Measurements from ENCODE around the gene HDAC4.
"Not testable (repeated sequence)": the region's sequence is repeated elsewhere in the genome, so short reads cannot be mapped to it uniquely, and the experiment has no call there.

HDAC4 gene

DNA sequence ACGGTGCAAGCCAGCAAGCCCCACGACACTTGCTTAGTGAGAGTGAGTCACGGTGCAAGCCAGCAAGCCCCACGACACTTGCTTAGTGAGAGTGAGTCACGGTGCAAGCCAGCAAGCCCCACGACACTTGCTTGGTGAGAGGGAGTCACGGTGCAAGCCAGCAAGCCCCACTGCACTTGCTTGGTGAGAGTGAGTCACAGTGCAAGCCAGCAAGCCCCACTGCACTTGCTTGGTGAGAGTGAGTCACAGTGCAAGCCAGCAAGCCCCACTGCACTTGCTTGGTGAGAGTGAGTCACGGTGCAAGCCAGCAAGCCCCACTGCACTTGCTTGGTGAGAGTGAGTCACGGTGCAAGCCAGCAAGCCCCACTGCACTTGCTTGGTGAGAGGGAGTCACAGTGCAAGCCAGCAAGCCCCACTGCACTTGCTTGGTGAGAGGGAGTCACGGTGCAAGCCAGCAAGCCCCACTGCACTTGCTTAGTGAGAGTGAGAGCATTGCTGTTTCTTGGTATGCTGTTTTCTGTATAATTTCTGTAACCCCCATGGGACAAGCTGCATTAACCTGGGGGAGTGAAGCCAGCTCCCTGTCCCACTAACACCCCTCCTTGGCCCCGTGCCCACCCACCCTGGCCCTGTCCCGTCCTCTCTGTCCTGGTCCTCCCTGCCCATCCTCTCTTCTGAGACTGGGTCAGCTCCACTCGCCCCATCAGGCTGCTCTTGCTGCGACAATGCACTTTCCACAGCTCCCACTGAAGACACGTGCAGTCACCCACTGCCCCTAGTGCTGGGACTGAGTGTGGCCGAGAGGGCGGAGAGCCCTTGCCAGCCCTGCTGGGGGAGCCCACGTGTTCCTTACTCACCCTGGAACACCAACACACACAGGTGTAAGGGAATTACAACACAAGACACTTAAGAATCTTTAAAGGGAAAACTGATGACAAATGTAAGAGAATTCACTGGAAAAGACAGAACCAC, 331.2 kb downstream of the HDAC4 start:
- not testable (repeated sequence) for H3K9me3 ChIP-seq (ENCODE audit: control insufficient read depth, low read length); H3K27me3 ChIP-seq (replicated peaks; ENCODE audit: control insufficient read depth, insufficient read depth, low read length, poor library complexity, severe bottlenecking); H3K4me1 ChIP-seq (ENCODE audit: control insufficient read depth, insufficient read depth, low read length, poor library complexity, severe bottlenecking); H3K27ac ChIP-seq (ENCODE audit: insufficient read depth, low read length, poor library complexity, severe bottlenecking); H3K4me3 ChIP-seq (ENCODE audit: insufficient read depth, low read depth, low read length, poor library complexity, severe bottlenecking); DNase-seq
- H3K36me3 ChIP-seq (ENCODE audit: control insufficient read depth, insufficient read depth, low read length): peaks cover 60% of the 10 kb centered on the region

DNA sequence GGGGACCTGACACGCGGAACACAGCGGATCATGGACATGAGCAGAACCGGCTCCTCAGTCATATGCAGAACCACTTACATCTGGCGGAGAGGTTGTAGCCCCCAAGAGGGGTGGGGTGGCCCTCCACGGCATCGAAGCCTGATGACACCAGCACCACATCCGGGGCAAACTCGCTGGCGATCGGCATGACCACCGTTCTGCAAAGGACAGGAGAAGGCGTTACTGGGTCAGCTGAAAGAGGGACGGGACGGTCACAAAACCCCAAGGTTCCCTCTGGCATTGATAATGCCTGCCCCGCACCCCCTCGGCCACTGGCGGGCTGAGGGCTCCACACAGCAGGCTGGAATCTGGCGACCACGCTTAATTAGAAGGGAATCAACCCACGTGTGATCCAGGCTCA, 332.4 kb downstream of the HDAC4 start:
- Histone ChIP-seq H3K27me3 (replicated peaks; ENCODE audit: control insufficient read depth, insufficient read depth, low read length, poor library complexity, severe bottlenecking) (no peaks in the 10 kb centered on the region), H3K4me1 (ENCODE audit: control insufficient read depth, insufficient read depth, low read length, poor library complexity, severe bottlenecking) (no peaks in the 10 kb centered on the region), H3K27ac (ENCODE audit: insufficient read depth, low read length, poor library complexity, severe bottlenecking) (no peak overlapping the region), H3K4me3 (ENCODE audit: insufficient read depth, low read depth, low read length, poor library complexity, severe bottlenecking) (no peak overlapping the region), H3K36me3 (ENCODE audit: control insufficient read depth, insufficient read depth, low read length) (peaks cover 68% of the 10 kb centered on the region), H3K9me3 (ENCODE audit: control insufficient read depth, low read length) (no peaks in the 10 kb centered on the region)
- no peak for DNase-seq

DNA sequence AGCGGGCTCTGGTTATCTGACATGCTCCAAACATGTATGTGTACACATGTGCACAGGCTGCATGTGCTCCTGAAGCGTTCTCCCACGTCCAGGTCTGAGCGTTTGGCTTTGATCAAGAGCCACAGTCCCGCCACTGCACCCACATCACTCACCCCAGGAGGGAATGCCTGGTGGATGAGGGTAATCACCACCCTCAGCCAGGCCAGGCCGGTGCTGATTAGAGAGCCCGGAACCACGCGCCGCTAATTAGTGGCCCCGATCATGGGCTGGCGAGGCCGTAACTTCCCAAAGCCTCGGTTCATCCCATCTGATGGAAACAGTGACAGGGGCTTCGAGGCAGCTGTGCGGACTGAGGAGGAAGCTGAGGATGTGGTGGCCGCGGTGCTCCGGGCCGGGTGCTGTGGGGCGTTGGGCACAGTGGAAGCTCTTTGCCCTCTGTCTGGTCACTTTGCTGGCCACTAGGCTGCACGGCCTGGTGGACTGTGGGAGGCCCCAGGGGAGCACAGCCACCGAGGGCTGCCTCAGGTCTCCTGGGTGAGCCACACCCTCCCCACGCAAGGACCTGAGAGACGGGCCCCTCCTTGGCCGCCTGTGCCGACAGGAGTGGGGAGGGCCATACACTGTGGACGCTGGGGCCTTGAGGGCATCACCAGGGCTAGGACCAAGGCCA, 333.5 kb downstream of the HDAC4 start:
- H3K36me3 ChIP-seq (ENCODE audit: control insufficient read depth, insufficient read depth, low read length): peaks cover 63% of the 10 kb centered on the region
- H3K9me3 ChIP-seq (ENCODE audit: control insufficient read depth, low read length): no peaks in the 10 kb centered on the region
- H3K4me3 ChIP-seq (ENCODE audit: insufficient read depth, low read depth, low read length, poor library complexity, severe bottlenecking): no peak overlapping the region
- no peaks in the 10 kb centered on the region for H3K27me3 ChIP-seq (replicated peaks; ENCODE audit: control insufficient read depth, insufficient read depth, low read length, poor library complexity, severe bottlenecking)
- H3K4me1 ChIP-seq (ENCODE audit: control insufficient read depth, insufficient read depth, low read length, poor library complexity, severe bottlenecking): no peaks in the 10 kb centered on the region
- no peak for DNase-seq
- H3K27ac ChIP-seq (ENCODE audit: insufficient read depth, low read length, poor library complexity, severe bottlenecking): no peak overlapping the region

DNA sequence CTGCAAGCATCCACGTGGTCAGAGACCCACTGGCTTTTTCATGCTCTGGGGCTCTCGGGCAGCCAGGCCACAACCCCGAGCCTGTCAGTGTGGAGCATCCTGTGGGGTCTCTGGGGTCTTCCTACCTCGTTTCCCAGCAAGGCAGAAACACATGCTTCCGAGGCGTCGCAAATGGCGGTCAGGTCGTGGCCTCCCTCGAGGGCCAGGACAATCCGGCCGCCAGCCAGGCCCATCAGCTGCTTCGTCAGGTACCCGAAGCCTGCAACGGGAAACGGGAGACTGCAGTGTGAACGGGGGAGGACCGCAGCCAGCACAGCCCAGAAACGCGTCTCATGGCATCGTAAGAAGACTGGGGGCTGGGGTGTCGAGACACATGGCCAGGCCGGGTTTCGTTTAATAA, 334.2 kb downstream of the HDAC4 start:
- Histone ChIP-seq H3K4me1 (ENCODE audit: control insufficient read depth, insufficient read depth, low read length, poor library complexity, severe bottlenecking) (no peaks in the 10 kb centered on the region), H3K36me3 (ENCODE audit: control insufficient read depth, insufficient read depth, low read length) (peaks cover 69% of the 10 kb centered on the region)
- no peak for DNase-seq

DNA sequence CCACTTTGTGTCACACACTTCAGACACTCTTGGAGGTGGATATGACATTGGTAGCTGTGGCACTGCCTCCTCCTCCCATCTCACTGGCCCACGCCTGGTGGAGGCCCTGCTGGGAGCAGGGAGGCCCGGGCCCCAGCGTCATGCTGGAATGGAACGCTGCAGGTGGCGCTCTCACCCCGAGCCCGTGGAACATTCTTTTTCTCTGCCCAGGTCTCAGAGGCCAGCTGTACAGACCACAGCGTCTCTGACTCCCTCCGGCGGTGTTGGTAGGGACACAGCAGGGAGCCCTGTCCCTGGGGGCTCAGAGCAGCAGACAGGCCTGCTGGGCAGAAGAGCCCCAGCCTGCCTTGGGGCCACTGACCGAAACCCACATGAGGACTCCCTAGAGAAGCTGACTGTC, 334.9 kb downstream of the HDAC4 start:
- Histone ChIP-seq H3K4me1 (ENCODE audit: control insufficient read depth, insufficient read depth, low read length, poor library complexity, severe bottlenecking) (no peaks in the 10 kb centered on the region), H3K4me3 (ENCODE audit: insufficient read depth, low read depth, low read length, poor library complexity, severe bottlenecking) (no peak overlapping the region), H3K9me3 (ENCODE audit: control insufficient read depth, low read length) (no peaks in the 10 kb centered on the region), H3K36me3 (ENCODE audit: control insufficient read depth, insufficient read depth, low read length) (peaks cover 76% of the 10 kb centered on the region), H3K27ac (ENCODE audit: insufficient read depth, low read length, poor library complexity, severe bottlenecking) (no peak overlapping the region), H3K27me3 (replicated peaks; ENCODE audit: control insufficient read depth, insufficient read depth, low read length, poor library complexity, severe bottlenecking) (no peaks in the 10 kb centered on the region)
- DNase-seq: no peak

More for the DNA sequence above, 334.2 kb downstream of the HDAC4 start:
- Histone ChIP-seq H3K4me3 (ENCODE audit: insufficient read depth, low read depth, low read length, poor library complexity, severe bottlenecking) (no peak overlapping the region), H3K27me3 (replicated peaks; ENCODE audit: control insufficient read depth, insufficient read depth, low read length, poor library complexity, severe bottlenecking) (no peaks in the 10 kb centered on the region), H3K27ac (ENCODE audit: insufficient read depth, low read length, poor library complexity, severe bottlenecking) (no peak overlapping the region), H3K9me3 (ENCODE audit: control insufficient read depth, low read length) (no peaks in the 10 kb centered on the region)

DNA sequence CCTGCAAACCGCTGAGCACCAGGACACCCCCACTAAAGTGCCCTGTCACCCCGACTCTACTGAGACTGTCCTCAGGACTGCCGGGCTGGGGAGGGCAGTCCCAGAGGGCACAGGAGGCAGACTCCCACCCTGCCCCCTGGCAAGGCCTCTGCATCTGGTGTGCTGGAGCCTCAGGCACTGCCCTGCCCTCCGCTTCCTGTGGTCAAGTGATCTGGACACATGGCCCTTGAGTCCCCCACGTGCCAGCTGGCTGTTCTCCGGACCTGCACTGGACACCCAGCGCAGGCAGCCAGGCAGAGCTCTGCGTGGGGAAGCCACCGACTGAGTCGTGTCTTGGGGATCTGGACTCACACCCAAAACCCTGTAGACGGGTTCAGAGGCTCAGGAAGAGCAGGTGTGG, 335.3 kb downstream of the HDAC4 start:
- Histone ChIP-seq H3K27me3 (replicated peaks; ENCODE audit: control insufficient read depth, insufficient read depth, low read length, poor library complexity, severe bottlenecking) (no peaks in the 10 kb centered on the region), H3K9me3 (ENCODE audit: control insufficient read depth, low read length) (no peaks in the 10 kb centered on the region), H3K27ac (ENCODE audit: insufficient read depth, low read length, poor library complexity, severe bottlenecking) (no peak overlapping the region), H3K4me1 (ENCODE audit: control insufficient read depth, insufficient read depth, low read length, poor library complexity, severe bottlenecking) (no peaks in the 10 kb centered on the region), H3K36me3 (ENCODE audit: control insufficient read depth, insufficient read depth, low read length) (peaks cover 75% of the 10 kb centered on the region), H3K4me3 (ENCODE audit: insufficient read depth, low read depth, low read length, poor library complexity, severe bottlenecking) (no peak overlapping the region)
- no peak for DNase-seq

DNA sequence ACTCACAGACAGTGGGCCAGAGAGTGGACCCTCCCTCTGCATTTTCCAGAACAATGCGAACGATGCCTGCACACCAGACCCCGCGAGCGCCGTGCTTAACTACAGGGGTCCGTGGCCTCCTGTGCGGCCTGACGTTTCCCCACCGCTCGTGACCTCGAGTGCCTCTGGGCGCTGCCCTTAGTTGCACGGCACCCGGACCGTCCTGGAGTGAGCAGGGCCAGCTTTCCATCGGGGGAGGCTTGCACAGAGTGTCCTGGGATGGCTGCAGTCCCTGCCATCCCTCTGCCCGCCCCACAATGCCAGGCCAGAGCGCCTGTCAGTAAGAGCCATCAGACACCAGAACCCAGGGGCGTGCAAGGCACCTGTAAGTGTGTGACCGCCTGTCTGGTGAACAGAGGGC, 335.9 kb downstream of the HDAC4 start:
- H3K27me3 ChIP-seq (replicated peaks; ENCODE audit: control insufficient read depth, insufficient read depth, low read length, poor library complexity, severe bottlenecking): no peaks in the 10 kb centered on the region
- H3K27ac ChIP-seq (ENCODE audit: insufficient read depth, low read length, poor library complexity, severe bottlenecking): no peak overlapping the region
- no peaks in the 10 kb centered on the region for H3K9me3 ChIP-seq (ENCODE audit: control insufficient read depth, low read length)
- H3K4me3 ChIP-seq (ENCODE audit: insufficient read depth, low read depth, low read length, poor library complexity, severe bottlenecking): no peak overlapping the region
- no peaks in the 10 kb centered on the region for H3K4me1 ChIP-seq (ENCODE audit: control insufficient read depth, insufficient read depth, low read length, poor library complexity, severe bottlenecking)
- no peak for DNase-seq
- H3K36me3 ChIP-seq (ENCODE audit: control insufficient read depth, insufficient read depth, low read length): peaks cover 74% of the 10 kb centered on the region

DNA sequence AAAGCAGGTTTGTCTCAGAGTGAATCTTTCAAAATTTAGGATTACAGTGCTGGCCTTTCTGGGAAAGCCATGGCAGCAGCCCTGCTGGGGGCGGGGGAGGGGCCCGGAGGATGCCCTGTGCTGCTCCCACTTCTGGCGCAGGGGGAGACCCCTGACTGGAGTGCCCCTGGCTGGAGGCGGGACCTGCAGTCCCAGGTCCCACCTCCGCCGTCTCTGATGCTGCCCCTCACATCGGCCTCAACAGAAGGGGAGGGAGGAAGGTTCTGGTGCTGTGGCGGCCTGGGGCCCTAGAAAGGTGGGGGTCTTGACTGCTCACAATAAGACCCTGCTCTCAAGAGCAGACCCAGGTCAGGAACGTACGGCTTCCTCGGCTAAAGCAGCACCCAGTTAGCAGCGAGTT, 336.6 kb downstream of the HDAC4 start:
- Histone ChIP-seq H3K9me3 (ENCODE audit: control insufficient read depth, low read length) (no peaks in the 10 kb centered on the region), H3K27me3 (replicated peaks; ENCODE audit: control insufficient read depth, insufficient read depth, low read length, poor library complexity, severe bottlenecking) (no peaks in the 10 kb centered on the region), H3K36me3 (ENCODE audit: control insufficient read depth, insufficient read depth, low read length) (peaks cover 77% of the 10 kb centered on the region), H3K27ac (ENCODE audit: insufficient read depth, low read length, poor library complexity, severe bottlenecking) (no peak overlapping the region), H3K4me3 (ENCODE audit: insufficient read depth, low read depth, low read length, poor library complexity, severe bottlenecking) (no peak overlapping the region), H3K4me1 (ENCODE audit: control insufficient read depth, insufficient read depth, low read length, poor library complexity, severe bottlenecking) (no peaks in the 10 kb centered on the region)
- no peak for DNase-seq

DNA sequence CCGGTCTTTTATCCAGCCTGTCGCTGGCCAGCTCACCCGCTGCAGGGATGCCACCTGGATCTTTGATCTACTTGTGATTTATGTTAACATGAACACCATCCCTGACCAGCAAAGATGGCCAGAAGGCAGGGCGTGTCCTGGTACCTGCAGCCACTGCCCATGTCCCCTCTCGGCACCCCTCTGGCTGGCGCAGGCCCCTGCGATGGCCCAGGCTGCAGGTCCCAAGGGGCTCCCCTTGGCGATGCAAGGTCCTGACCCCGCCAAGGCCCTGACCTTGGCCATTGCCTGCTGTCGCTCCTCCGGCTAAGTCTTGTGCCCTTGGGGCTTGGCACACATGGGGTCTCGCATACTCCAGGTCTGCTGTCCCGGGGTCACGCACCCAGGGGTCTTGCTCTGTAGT, 338.1 kb downstream of the HDAC4 start:
- H3K27ac ChIP-seq (ENCODE audit: insufficient read depth, low read length, poor library complexity, severe bottlenecking): no peak overlapping the region
- no peaks in the 10 kb centered on the region for H3K9me3 ChIP-seq (ENCODE audit: control insufficient read depth, low read length)
- DNase-seq: no peak
- H3K4me1 ChIP-seq (ENCODE audit: control insufficient read depth, insufficient read depth, low read length, poor library complexity, severe bottlenecking): no peaks in the 10 kb centered on the region
- no peak overlapping the region for H3K4me3 ChIP-seq (ENCODE audit: insufficient read depth, low read depth, low read length, poor library complexity, severe bottlenecking)
- no peaks in the 10 kb centered on the region for H3K27me3 ChIP-seq (replicated peaks; ENCODE audit: control insufficient read depth, insufficient read depth, low read length, poor library complexity, severe bottlenecking)
- peaks cover 72% of the 10 kb centered on the region for H3K36me3 ChIP-seq (ENCODE audit: control insufficient read depth, insufficient read depth, low read length)
